HCEC 1CT (cell line): ENCODE data around the gene PARD3B.

Experiments
- DNase-seq: peaks from one replicate; pipeline ENCODE4 v3.0.0-alpha.2; 2017

Gene PARD3B

GRCh38 chr2:204717591-204717990 lies 172.3 kb downstream of the PARD3B start:
- DNase-seq, result no peak

GRCh38 chr2:204718607-204719006 lies 173.3 kb downstream of the PARD3B start:
- DNase-seq, result no peak

DNA sequence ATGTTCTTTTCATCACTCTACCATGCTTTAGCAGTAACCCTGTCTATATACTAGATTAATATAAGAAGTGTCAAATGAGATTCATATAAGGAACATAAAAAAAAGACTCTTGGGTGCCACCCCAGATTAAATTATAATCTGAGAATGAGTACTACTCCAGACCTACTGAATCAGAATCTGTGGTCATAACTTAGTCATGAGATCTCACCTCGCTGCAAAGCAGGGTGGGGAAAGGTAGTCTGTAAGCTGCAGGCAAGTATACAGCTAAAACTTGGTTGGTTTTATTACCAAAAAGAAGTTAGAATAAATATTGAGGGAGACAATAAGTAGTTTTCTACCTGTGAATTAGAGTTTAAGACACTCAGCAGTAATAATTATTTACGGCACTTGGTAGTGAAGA lies 175.6 kb downstream of the PARD3B start:
- DNase-seq, result no peak

DNA sequence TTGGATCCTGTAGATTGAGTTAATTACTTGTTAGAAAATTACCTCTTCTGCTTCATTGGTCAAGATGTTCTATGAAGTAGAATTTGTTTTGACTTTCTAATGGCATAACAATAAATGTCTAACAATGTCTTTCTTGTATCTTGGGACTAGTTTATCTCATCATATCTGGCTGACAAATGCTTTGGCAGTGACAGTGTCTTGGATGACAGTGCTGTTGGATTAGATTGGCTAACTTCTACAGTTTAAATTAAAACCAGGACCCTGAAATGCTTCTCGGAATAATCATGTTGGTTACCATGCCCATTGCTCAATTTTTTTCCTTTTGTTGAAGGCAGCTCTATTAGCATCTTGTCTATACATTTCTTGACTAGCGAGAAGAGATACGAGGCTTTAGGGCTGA lies 176.9 kb downstream of the PARD3B start:
- DNase-seq, result no peak

GRCh38 chr2:204722691-204723090 lies 177.4 kb downstream of the PARD3B start:
- DNase-seq, result no peak

DNA sequence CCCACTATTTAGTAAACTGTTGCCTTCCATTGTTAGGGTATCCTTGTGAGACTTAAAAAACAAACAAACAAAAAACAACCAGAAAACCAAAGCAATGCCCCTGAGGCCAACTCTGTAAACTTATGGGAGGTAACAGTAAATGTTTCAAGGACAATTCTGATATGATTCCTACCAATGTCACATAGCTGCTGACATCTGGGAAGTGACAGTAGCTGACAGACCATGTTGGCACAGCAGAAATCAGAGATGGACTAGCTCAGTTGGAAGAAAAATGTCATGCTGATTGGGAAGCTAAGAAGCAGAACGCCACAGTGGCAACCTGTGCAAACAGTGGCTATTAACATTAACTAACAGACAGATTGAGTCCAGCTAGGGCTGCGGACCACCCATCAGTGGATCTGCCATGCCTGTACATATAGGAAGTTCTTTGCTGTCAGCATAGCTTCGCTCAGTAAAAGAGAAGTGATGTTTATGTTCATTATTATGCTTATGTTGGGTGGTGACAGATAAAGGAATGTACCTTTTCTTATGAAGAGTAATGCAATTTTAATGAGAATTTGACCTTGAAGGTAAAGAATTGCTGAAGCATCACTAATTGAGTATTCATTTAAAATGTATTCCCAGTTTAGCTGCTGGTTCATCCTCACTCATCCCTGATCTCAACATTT lies 180.6 kb downstream of the PARD3B start:
- DNase-seq, result no peak

- DNase-seq, result no peak
These were observed 181.6 kb downstream of the PARD3B start for GRCh38 chr2:204726831-204727230.

DNA sequence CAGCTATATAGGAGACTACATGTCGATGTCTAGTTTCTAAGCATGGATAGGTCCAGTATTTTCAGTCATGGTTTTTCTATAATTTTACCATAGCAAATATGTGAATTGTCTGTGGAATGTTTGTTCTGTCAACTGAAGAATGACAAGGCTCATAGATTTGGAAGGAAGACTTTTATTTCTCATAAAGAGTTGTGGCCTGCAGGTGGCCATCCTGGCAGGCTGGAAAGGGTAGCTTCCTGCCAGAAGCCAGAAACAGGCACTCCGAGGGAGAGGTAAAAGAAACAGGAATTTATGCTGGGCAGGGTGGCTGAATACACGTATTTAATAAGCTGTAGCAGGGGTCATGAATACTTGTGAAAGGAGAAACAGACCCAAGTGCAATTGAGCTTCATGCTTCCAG lies 182.1 kb downstream of the PARD3B start:
- DNase-seq, result no peak

DNA sequence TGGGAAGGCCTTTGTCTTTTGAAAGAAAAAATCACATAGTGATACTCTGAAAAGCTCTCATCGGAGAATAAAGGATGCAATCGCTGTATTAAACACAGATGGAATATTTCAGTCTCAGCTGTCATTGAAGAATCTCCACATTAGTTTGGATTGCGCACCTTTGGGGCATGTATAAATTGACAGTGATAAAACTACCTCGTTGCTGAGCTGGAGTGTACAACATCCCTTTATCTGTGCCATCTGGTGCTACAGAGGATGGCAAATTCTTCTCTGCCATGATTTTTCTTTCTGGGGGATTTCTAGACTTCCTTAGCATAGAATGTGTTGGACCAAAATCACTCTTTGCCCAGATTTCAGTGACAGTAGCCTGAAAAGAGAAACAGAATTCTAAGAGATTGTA lies 185.3 kb downstream of the PARD3B start:
- DNase-seq, result no peak

- DNase-seq, result no peak
These were observed 186.7 kb downstream of the PARD3B start for GRCh38 chr2:204732019-204732418.

- DNase-seq, result no peak
These were observed 192.0 kb downstream of the PARD3B start for GRCh38 chr2:204737296-204737695.

DNA sequence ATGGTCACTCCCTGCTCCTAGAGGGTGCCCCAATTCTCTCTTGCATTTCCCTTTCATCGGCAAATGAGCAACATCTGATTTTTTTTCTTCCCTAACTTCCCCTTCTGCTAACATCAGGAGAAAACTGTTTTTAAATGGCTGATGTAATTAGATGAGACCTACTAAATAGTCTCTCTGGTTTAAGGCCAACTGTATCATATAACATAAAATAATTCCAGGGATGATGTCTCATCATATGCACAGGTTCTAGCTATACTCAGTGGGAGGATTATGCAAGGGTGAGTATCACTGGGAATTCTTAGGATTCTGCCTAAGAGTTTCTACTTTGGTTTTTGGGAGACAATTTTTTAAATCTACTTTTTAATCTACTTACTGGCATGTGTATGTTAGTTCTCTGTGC lies 193.4 kb downstream of the PARD3B start:
- DNase-seq, result peak; percentile 66

DNA sequence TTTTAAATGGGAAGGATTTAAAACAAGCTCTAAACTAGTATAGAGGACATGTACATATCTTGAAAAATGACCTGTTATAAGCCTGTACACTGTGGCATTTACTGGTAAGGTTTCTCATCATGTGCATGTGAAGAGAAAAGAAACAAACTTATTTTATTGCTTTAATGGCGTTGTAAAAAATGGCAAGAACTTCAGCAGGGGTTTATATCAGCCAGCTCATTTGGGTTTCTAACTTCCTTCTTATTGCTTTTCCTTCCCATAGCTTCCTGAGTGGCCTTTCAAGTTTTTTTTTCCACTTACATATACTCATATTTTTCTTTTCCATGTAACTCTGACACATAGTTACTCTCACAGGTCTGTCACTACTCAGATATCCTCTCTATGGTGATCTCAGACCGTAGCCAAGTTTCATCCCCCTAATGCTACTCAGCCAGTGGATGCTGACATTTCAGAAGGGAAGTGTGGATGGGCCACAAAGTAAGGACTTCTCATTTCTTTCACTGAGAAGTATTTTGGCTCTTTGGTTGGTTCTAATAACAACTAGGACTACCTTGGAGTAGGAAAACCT lies 198.2 kb downstream of the PARD3B start:
- DNase-seq, result no peak

DNA sequence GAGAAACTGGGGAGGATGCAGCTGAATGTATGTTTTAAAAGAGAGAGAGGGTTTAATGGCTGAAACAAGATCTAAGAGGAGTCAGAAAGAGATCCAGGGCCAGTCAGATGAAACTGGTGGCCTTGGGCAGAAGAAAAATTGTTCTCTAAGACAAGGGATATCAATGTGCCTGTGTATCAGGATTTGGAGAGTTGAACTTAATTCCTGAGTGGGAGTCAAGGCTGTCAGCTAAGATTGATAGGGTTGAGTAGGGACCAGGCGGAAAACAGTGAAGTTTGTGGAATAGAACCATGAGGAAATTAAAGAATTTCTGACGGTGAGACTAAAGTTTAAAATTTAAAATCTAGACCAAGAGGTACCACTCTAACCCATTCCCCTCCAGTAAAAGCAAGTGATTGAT lies 199.2 kb downstream of the PARD3B start:
- no peak for DNase-seq

- DNase-seq, result peak; percentile 22
These were observed 203.0 kb downstream of the PARD3B start for GRCh38 chr2:204748286-204748685.

DNA sequence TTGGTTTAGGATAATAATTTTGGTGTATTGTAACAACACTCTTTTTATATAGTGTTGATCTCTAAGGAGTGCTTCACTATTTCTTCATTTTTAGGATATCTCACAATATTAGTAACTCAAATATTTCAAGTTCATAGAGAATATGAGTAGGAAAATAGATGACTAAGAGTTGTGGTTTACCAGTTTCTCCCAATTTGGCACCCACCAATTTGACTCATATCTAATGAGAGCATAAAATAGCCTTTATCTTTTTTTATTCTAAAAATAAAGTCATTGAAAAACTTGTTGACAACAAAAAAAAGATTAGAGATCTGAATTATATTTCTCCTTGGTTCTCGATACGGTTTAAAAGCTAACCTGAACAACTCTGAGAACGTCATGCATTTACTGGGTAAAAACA lies 204.0 kb downstream of the PARD3B start:
- DNase-seq, result peak; percentile 85

DNA sequence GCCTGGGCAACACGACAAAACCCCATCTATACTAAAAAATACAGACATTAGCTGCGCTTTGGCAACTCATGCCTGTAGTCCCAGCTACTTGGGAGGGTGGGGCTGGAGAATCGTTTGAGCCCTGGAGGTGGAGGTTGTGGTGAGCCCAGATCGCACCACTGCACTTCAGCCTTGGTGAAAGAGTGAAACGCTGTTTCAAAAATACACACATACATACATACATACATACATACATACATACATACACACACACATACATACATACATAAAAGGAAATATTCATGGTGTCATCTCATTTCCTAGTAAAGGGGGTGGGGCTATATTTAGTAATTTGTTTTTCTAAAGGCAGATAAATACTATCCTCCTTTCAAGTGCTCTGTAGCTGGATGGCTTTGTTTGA lies 205.1 kb downstream of the PARD3B start:
- no peak for DNase-seq

DNA sequence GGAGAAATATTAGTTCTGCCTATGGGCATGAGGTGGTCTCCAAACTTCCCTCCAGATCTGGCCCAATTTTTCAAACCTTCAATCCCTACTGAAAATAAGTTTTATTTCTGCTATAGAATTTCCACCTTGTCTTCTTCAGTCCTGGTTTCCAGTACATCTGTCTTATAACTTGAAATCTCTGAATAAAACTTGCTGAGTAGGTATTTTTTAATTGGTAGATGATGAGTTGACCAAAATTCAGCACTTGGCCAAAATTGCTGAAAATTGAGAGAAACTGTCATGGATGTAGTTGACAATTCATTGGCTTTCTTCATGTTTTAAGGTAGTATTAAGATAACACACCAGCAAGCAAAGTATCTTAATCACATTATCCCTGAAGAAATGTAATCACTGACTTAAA lies 206.2 kb downstream of the PARD3B start:
- no peak for DNase-seq

- no peak for DNase-seq
These were observed 208.6 kb downstream of the PARD3B start for GRCh38 chr2:204753841-204754240.

- DNase-seq, result no peak
These were observed 209.6 kb downstream of the PARD3B start for GRCh38 chr2:204754898-204755297.

- DNase-seq, result no peak
These were observed 218.9 kb downstream of the PARD3B start for GRCh38 chr2:204763974-204764703.

- no peak for DNase-seq
These were observed 225.5 kb downstream of the PARD3B start for GRCh38 chr2:204770735-204771134.

DNA sequence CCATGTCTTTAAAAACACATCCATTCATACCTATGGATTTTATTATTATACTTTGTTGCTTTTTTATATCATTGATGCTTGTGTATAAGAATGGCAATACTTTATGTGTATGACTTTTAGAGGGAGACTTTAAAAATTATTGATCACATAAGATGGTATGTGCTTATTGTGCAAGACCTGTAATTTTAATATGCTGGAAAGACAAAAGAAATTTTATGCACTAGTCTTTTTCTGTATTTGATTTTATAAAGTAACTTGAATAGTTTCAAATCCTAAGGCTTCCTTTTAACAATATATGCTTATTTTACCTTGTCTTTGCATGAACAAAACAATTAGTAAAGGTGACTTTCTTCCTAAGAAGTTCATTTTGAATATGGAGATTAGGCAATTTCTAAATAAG lies 226.4 kb downstream of the PARD3B start:
- no peak for DNase-seq

DNA sequence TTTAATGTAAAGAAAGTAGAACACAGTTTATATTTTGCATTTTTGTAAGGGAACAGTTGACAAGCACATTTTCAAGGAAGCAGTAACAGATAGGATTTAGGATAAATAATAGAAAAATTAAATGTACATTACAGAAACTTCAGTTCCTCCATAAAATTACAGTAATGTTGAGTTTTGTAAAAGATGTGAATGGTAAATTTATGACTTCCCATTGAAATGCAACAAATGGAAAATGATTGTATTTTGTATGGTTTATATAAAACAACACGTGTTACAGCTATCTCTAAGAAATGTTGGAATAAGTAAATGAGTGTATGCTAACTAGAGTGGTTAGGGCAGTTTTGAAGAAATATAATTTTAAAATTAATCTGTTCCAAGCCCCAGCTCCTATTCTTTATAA lies 227.3 kb downstream of the PARD3B start:
- DNase-seq, result no peak

GRCh38 chr2:204775766-204776165 lies 230.5 kb downstream of the PARD3B start:
- DNase-seq, result no peak
